Effector CD4-positive, alpha-beta T cell (primary cell): ENCODE results near the gene NOS3.

Experiments used
- DNase-seq: peaks from one replicate; pipeline ENCODE4 v3.0.0-alpha.2; 2020

NOS3 gene

GRCh38 chr7:151060416-151061212 lies 69.8 kb downstream of the NOS3 start:
- no peak for DNase-seq

- no peak for DNase-seq
Measured at GRCh38 chr7:151061213-151062110, 70.6 kb downstream of the NOS3 start.

- DNase-seq, result no peak
Measured at GRCh38 chr7:151062111-151062398, 71.2 kb downstream of the NOS3 start.

- no peak for DNase-seq
Measured at GRCh38 chr7:151062399-151063211, 71.8 kb downstream of the NOS3 start.

GRCh38 chr7:151063212-151063561 lies 72.4 kb downstream of the NOS3 start:
- no peak for DNase-seq
